WI38 (cell line): Measurements from ENCODE around the gene ARHGEF16.

Source experiments
- H3K4me3 ChIP-seq: 2 replicates; pipeline ENCODE4 v1.5.1; 2011; ENCODE audit warnings: low read depth, mild to moderate bottlenecking, control low read depth, low read length
- TF ChIP-seq, protein P1 (sequence below): IDR thresholded peaks from 2 replicates; pipeline ENCODE4 v1.5.1; 2012; ENCODE audit warnings: low read depth, mild to moderate bottlenecking, control low read depth, low read length

ARHGEF16 gene

DNA sequence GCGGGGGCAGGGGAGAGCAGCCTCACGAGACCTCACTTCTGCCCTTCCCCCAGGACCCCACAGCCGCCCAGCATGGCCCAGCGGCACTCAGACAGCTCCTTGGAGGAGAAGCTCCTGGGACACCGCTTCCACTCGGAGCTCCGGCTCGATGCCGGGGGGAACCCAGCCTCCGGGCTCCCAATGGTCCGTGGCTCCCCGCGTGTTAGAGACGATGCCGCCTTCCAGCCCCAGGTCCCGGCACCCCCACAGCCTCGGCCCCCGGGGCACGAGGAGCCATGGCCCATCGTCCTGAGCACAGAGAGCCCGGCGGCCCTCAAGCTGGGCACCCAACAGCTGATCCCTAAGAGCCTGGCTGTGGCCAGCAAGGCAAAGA is 8.5 kb downstream of the ARHGEF16 start:
- H3K4me3 ChIP-seq = no peak overlapping the region
- TF ChIP-seq, protein P1, sequence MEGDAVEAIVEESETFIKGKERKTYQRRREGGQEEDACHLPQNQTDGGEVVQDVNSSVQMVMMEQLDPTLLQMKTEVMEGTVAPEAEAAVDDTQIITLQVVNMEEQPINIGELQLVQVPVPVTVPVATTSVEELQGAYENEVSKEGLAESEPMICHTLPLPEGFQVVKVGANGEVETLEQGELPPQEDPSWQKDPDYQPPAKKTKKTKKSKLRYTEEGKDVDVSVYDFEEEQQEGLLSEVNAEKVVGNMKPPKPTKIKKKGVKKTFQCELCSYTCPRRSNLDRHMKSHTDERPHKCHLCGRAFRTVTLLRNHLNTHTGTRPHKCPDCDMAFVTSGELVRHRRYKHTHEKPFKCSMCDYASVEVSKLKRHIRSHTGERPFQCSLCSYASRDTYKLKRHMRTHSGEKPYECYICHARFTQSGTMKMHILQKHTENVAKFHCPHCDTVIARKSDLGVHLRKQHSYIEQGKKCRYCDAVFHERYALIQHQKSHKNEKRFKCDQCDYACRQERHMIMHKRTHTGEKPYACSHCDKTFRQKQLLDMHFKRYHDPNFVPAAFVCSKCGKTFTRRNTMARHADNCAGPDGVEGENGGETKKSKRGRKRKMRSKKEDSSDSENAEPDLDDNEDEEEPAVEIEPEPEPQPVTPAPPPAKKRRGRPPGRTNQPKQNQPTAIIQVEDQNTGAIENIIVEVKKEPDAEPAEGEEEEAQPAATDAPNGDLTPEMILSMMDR = no peak

DNA sequence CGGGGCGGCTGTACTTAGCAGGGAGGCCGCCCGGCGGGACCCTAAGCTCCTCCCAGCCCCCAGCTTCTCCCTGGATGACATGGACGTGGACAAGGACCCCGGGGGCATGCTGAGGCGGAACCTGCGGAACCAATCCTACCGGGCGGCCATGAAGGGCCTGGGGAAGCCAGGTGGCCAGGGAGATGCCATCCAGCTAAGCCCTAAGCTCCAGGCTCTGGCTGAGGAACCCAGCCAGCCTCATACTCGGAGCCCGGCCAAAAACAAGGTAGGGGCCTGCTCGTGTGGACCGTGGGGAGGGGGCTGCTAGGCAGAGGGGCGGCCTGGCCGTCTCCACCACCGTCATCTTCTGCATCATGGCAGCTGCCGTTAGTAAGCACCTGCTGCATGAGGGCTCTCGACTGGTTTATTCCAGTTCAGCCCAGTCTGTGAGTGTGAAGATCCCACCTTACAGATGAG is 9.0 kb downstream of the ARHGEF16 start:
- no peak overlapping the region for H3K4me3 ChIP-seq
- TF ChIP-seq, protein P1 = no peak

DNA sequence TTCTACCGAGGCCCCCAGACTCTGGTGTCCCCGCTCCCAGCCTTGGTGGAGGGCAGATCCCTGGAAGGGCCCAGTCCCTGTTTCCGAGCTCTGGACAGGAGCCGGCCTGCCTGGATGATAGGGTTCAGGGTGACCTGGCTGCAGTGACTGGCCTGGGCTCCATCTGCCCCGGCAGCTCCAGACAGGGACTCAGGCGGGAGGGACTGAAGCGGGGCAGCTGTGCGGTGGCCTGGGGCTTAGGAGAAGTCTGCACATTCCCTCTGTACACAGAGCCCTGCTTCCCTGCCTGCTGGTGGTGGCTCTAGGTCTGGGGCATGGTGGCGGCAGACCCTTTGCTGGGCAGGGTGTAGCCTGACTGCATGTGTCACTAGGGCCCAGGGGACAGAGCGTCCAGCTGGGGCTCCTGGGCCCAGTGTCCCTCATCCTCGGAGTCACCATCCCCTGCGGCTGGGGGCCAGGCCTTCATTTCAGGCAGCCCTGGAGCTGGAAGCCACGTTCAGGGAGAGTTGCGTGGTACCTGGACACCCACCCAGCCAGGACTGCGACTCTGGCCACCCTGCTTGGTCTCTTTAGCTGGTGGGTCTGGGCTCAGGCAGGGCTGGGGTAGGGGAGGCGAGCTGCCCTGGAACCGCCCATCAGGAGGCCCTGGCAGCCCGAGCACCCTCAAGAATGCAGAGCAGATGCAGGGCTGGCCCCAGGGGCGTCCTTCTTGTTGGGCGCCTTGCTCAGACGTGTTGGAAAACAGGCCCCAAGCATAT is 9.6 kb downstream of the ARHGEF16 start:
- H3K4me3 ChIP-seq = no peak overlapping the region
- TF ChIP-seq, protein P1 = no peak

DNA sequence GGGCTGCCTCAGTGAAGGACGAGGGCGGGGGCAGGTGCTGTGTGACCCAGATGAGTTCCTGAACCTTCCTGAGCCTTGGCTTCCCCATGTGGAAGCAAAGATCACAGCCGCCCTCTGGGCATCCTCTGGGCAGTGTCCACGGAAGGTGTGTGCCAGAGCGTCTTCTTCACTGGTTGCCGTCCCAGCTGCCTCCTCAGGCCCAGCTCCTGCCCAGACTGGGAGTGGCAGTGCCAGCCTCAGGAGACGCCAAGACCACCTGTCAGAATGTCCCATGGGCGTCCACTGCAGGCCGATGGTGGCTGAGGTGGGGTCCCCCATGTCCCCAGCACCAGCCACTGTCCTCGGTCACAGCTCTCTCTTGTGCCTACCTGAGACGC is 10.2 kb downstream of the ARHGEF16 start:
- TF ChIP-seq, protein P1 = no peak
- H3K4me3 ChIP-seq = no peak overlapping the region

DNA sequence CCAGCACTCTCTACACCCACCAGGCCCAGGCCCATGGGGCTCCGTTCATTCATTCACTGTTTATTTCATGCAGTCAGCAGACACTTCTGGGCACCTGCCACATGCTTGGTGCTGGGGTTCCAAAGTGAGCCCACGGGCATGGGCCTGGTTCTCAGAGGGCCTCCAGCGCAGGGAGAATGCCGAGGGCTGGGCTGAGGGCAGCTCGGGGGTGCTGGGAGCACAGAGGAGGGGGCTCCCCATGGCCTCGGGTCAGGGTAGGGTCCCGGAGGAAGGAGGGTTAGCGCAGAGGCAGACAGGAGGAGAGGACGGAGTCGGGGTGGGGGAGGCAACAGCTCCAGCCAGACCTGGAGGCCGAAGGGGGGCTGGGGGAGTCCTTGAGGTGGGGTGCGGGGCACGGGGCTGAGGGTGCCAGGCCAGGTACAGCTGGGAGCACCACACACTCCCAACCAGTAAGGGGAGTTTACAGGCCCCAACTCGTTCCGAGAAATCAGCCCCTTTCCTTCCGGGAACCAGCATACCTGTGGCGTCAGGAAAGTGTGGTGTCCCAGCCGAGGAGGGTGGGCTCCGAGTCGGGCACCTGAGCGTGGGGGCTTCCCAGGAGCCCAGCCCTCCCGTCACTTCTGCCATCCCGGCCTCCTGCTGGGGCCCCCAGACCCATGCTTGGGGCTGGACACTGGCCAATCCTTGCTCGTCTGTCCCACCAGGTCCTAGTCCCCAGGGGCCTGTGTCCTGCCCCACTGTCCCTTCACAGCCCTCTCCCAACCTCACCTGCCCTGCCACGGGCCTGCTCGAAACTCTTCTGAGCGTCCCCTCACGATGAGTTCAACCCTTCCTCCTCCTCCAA is 10.8 kb downstream of the ARHGEF16 start:
- H3K4me3 ChIP-seq = no peak overlapping the region
- TF ChIP-seq, protein P1 = no peak

DNA sequence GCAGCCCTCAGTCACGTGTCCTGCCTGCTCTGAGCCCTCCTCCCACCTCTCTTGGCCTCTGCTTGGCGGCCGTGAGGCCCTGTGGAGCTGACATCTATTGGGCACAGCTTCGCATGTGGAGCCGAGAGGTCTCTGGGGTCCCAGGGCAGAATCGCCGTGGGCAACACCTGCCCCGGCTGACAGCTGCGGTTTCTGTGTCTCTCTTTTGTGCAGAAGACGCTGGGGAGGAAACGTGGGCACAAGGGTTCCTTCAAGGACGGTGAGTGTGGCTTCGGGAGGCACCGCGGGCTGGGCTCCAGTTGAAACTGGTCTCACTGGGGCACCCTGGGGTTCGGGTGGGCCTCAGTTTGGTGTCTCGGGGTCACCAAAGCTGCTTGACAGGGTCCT is 11.5 kb downstream of the ARHGEF16 start:
- H3K4me3 ChIP-seq = no peak overlapping the region
- TF ChIP-seq, protein P1 = no peak

DNA sequence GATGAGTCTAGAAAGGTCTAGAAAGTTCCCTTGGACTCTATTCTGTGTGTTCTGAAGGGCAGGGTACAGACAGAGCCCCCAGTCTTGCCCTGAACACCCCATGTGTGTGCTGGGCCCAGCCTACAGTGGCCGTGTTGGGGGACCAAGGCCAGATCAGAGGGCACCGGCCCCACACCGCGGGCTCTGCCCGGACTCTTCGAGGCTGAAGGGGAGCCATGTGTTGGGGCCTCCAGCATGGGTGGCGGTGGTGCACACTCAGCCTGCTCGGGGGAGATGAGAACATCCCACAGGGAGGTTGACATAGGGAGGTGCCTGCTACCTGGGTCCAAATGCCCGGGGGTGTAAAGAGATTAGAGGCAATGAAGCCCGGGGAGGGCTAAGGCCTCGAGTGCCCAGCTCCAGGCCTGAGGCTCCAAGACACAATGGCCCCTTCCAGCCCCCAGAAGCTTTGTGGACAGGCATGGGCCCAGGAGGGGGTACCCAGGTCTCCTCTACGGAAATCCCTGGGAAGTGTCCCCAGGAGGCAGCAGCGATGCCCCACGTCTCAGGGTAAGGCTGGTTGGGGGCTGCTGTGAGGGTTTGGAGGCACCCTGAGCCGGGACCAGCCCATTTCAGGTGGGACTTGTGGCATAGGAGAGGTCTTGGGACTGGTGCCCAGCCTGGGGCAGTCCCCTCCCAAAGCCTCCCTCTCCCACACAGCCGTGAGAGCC is 12.1 kb downstream of the ARHGEF16 start:
- no peak overlapping the region for H3K4me3 ChIP-seq
- TF ChIP-seq, protein P1 = no peak
